GM15510 (cell line): ENCODE results near the gene TXLNB.

Experiments
- POLR2A ChIP-seq: IDR thresholded peaks from 3 replicates; pipeline ENCODE4 v1.6.1; 2011; ENCODE audit warnings: borderline replicate concordance; ENCODE audit not compliant: insufficient read length; ENCODE audit errors: extremely low read depth

TXLNB gene

DNA sequence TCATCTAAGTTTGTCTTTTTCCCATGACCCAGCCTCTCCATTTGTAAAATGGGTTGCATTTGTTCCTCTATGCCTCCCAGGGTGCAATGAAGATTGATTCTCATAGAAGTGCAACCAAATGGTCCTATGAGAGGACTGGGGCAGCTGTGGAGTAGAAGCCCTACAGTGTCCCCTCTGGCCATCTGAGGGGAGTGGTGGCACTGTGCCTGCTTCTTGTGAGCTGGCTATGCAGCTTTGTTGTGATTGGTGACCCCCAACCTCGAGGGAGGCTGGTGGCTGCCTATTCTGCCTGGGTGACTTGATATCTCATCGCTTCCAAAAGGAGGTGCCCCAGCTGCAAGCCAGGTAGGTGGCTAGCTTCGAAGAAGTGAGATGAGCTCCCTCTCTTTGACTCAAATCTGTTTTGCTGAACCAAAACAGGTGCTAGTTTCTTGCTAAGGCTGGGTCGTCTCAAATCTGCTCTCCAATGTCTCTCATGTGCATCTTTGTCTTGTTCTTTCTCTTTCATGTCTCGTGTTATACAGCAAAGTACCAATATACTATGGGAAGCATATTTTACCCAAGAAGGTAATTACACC lies 33.9 kb downstream of the TXLNB start:
- no peak for TF ChIP-seq POLR2A

DNA sequence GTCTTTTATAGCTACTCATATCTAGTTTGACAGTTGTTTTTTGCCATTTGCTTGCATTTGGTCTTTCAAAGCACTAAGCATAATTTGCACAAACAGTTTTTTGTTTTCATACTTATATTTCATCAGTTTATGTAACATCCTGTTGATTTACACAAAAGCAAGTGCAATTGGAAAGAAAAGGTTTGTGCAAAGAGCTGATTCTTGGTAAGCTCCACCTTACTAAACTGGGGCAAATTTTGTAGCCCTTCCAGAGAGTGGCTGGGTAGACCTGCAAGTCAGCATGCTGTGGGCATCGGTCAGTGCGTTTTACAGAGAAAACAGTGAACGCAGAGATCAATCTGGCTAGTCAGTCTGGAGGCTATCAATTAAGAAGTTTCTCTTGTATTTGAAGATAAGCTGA lies 34.5 kb downstream of the TXLNB start:
- no peak for TF ChIP-seq POLR2A

DNA sequence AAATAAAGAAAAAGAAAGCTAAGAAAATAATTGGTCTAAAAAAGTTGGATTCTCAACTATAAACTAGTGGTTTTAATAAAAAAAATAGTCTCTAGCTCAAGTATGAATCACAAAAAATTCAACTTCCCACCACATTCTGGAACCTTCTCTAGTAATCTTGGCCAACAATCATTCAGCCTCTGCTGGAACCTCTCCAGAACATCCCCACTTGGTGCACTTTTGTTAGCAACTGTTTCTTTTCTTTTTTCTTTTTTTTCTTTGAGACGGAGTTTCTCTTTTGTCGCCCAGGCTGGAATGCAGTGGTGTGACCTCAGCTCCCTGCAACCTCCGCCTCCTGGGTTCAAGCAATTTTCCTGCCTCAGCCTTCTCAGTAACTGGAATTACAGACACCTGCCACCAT lies 35.7 kb downstream of the TXLNB start:
- TF ChIP-seq POLR2A: no peak

DNA sequence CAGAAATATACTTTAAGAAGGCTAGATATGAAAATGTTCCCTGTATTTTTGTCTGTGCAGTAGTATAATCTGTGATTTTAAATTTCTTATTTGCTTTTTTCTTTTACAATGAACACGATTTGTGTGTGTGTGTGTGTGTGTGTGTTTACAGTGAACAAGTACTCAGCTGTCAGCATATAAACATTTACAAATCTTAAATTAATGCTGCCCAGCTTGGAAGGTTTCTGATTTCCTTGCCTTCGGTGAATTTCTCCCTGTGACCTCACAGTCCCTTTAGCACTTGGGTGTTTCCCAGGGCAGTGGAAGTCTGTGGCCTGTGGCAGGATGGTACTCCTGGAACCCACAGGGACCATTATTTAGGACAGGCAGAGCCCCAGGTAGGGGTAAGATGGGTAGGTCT lies 37.6 kb downstream of the TXLNB start:
- TF ChIP-seq POLR2A: no peak

DNA sequence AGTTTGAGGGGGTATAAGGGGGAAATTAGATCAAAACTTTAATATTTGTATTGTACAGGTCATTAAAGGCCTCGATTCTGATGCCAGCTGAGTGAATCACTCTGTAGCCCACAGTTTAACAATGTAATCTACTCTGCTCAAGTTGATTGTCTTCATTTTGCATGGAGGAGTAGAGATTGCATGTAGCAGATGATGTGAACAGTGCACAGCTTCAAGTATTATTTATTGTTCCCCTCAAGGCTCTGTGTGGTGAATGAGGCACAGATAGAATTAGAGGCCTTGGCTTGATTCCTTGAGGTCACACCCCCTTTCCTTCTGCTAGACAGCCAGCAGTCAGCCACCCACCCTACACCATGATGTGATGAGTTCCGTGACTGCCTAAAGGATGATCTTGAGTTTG lies 38.1 kb downstream of the TXLNB start:
- no peak for TF ChIP-seq POLR2A

DNA sequence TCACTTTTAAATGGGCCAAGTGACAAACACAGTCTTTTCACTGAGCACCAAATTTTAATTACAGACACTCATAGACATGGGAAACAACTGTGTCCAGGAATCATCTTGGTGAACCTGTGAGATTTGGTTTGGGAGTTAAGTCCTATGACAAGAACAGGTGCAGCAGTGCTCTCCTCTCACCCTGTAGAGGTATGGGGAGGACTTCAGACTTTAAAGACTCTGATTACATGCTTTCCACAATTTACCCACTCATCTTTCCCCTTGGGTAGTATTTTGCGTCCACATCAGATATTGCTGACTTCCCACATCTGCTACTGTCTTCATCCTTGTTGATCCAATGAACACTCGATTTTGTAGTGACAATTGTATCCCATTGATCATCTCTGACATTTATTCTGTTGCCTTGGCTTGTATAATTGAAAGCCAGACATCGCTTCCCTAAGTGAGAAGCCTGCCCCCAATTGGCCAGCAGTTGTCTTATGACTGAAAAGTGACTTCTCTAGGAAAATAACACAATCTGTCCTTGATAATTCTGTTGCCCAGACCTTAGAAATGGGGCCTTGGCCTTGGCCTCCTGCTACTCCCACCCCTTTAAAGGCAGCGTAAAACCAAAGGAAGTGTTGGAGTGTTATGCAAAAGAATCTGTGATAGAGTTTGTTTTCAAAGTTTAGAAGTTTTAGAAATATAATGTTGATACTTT lies 40.0 kb downstream of the TXLNB start:
- no peak for TF ChIP-seq POLR2A

DNA sequence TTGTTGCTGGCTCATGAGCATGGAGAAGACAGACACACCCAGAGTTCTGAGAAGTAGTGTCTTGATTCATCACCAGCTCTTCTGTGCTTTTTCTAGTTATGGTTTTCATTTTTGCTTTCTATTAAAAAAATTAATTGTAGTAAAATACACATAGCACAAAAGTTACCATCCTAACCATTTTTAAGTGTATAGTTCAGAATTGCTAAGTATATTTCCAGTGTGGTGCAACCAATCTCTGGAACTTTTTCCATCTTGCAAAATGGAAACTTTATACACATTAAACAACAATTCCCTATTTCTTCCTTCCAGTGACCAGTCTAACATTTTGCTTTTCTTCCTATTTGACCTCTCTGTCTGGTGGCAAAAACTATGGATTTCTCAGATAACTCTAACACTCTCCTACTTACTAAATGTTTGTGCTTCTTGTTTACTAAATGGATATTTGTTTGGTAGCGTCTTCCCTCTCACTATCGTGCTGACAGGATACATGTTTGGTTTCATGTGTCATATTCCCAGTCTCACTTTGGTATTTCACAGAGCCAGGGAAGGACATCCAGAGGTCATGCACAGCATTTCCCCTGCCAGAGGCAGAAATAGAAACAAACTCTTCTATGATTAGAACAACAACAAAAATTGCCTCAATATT lies 40.6 kb downstream of the TXLNB start:
- TF ChIP-seq POLR2A: no peak

DNA sequence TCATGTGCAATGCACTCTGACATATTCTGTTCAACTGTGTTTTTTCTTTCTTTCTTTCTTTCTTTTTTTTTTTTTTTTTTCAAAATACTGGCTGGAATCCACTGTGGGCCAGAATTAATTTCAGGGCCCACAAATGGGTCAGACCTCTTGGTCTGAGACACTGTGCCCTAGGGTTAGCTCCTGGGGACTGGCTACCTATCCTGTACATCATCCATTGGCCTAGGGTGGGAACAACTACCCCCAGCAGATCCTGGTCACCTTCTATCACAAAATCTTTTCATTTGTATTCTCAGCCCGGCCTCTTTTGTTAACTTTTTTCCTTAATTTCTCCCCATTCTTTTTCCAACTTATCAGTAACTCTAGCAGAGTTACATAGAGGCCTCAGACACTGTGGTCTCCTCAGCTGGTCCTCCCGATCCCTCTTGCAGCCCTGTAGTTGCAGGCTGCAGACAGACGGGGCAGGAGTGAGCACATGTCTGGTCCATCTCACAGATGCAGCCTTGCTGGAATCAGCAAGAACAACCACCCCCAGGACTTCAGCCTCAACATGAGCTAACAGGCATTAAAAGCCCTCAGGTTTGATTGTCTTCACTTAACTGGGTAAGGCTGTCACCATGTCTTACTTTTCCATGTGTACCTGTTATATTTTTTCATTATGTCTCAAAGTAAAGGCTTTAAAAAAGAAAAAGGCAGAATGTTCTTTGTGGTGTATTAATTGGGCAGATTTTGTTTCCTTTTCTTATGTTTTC lies 41.3 kb downstream of the TXLNB start:
- TF ChIP-seq POLR2A: no peak

DNA sequence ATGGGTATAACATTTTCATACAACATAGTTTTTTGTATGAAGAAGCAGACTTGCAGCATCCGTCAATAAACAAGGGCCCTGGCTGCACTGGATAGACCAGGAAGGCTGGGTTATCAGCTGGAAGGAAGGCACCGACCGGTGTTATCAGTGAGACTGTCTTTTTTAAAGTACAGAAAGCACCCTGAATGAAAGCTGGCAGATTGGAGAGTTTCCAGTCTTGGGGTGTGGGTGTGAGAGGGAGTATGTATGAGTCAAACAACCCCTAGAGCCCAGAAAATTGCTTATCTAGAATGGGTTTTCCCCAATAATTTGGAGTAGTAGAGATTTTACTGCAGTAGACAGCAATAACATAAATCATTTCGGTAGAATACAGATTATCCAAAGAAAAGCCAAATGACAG lies 42.4 kb downstream of the TXLNB start:
- no peak for TF ChIP-seq POLR2A

DNA sequence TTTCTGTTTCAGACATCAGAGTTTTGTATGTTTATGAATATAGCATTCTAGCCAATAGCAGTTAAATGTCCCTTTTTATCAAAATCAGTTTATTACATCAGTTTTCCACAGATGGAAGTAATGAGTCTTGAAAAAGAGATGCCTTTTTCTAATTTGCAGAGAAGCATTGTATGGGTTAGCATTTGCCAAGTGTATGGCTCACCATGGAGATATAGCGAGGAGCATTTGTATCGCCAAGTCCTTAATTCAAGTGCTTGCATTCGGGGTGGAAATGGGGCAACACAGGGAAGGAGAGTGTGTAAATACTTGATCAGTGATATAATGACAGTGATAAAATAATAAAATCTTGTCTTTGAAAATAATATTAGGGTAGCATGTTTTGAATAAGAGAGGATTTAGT lies 42.9 kb downstream of the TXLNB start:
- TF ChIP-seq POLR2A: no peak

DNA sequence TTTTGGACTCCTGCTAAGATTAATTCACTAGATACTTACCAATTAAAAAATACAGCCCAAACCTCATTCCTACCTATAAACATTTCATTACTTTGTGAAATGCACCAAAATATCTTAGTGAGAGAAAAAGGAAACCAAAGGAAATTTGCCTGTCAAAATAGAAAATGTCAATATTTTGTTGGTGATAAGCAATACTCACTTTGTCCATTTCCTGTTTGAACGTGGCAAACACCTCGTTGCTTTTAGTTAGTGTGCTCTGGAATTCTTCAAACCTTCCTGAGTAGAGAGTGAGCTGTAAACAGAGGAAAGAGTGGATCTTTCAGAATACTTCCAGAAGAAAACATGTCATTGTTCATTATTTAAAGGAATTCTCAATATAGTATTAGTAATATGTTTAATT lies 44.2 kb downstream of the TXLNB start:
- no peak for TF ChIP-seq POLR2A

DNA sequence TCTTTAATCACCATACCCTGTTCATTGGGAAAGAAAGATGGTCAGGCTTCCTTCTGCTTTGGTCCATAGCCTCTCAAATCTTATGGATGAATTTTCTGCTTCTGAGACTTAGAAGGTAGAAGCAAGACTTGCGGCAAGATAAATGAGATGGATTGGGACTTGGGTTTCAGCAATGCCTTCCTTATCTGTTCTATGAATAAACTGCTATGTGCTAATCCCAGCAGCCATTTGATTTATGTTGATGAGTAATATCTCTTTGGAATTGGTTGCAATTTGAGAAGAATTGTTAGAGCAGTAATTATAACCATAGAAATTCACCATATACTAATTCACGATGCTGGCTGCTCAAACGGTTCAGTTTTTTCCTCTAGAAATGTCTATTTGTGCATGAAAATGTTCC lies 48.3 kb downstream of the TXLNB start:
- TF ChIP-seq POLR2A: no peak

DNA sequence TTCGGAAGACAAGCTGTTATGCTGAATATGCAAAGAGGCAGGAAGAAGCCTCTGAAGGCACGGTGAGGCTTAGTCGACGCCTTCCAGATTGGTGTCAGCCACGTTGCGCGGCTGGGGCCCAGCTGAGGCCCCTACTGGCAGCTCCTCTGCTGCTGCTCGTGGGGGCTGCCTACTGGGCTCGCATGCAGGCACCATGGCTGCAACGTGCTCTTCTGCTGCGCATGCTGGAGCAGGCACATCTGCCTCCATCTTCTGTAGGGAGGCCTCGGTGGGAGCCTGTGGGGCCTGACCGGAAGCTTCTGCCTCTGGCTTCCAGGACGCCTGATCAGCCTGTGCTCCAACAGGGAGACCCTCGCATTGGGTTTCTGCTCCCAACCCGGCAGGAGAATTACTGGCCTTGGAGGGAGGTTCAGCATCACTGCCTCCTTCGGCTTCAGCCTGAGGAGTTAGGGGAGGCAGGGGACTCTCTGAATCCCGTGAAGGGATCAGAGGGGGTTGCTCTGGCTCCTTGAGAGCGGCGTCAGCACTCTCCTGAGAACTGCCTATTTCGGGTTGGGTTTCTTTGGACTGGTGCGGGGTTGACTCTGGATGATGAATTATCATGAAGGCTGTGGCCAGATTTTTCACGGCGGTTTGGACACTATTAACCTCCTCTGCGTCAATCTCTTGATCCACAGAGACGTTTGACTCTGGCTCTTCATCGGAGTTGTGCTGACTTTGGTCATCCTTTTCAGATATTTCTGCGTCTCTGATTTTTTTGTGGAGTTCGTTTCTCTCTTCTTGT lies 49.1 kb downstream of the TXLNB start:
- no peak for TF ChIP-seq POLR2A

DNA sequence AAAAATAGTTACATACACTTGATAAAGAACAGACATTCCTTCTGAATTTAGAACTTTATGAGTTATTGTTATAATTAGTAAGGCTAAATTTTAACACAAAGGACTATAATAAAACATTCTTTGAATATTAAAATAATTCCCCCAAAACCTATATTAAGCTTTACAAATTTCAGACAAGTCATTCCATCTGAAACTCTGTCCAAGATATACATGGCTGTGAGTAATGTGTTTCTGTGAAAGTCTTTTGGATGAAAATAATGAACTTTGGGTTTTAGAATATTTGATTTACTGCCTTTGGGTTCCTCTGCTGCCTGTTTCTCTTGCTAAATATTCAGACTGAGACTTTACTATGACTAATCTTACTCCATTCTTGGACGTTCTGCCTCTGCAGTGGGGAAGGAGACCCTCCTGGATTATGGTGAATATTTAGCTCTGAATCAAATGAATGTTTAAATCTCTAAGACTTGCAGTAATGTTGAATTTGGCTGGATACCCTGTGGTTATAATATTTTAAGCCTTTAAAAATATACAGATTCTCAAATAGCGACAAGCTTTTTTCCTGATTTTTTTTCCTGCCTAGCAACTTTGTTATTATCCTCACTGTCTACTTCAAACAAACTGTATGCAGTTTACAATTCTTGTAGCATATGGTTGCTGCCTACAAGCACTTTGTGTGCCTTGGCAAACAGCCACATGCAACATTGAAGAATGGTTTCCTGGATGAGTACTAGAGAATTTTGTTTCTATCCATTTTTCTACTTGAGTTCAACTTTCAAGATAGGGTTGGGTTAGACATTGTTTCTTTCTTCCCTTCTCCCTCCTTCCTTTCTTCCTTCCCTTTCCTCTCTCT lies 51.4 kb downstream of the TXLNB start:
- no peak for TF ChIP-seq POLR2A
